GM10266 (cell line): Measurements from ENCODE around the gene OFD1.

Experiments
- DNase-seq: peaks from one replicate; pipeline ENCODE4 v3.0.0; 2012; ENCODE audit errors: extremely low spot score
- TF ChIP-seq, protein P1 (sequence below): IDR thresholded peaks from 2 replicates; pipeline ENCODE4 v1.5.1; 2012; ENCODE audit warnings: mild to moderate bottlenecking, low read depth; ENCODE audit not compliant: control insufficient read depth, insufficient read depth; ENCODE audit errors: missing control alignments

Gene OFD1

DNA sequence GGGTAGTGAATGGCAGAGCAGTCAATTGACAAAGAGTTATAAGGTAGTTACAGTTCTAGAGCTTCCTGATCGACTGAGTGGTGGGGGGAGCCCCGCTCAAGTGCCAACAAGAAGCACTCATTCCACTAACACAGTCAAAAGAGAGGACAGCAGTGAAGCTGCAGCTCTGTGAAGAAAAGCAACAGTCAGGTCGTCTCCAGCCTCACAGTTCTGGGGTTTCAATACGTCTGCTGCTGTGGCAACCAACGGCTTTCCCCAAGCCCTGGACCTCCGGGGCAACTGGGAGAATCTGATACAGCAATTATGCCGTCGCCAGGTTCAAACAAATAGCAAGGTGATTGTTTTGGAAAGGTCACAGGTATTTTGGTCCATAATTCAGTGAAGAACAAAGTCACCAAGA is 51.5 kb downstream of the OFD1 start:
- TF ChIP-seq, protein P1, sequence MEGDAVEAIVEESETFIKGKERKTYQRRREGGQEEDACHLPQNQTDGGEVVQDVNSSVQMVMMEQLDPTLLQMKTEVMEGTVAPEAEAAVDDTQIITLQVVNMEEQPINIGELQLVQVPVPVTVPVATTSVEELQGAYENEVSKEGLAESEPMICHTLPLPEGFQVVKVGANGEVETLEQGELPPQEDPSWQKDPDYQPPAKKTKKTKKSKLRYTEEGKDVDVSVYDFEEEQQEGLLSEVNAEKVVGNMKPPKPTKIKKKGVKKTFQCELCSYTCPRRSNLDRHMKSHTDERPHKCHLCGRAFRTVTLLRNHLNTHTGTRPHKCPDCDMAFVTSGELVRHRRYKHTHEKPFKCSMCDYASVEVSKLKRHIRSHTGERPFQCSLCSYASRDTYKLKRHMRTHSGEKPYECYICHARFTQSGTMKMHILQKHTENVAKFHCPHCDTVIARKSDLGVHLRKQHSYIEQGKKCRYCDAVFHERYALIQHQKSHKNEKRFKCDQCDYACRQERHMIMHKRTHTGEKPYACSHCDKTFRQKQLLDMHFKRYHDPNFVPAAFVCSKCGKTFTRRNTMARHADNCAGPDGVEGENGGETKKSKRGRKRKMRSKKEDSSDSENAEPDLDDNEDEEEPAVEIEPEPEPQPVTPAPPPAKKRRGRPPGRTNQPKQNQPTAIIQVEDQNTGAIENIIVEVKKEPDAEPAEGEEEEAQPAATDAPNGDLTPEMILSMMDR, result no peak
- no peak for DNase-seq

DNA sequence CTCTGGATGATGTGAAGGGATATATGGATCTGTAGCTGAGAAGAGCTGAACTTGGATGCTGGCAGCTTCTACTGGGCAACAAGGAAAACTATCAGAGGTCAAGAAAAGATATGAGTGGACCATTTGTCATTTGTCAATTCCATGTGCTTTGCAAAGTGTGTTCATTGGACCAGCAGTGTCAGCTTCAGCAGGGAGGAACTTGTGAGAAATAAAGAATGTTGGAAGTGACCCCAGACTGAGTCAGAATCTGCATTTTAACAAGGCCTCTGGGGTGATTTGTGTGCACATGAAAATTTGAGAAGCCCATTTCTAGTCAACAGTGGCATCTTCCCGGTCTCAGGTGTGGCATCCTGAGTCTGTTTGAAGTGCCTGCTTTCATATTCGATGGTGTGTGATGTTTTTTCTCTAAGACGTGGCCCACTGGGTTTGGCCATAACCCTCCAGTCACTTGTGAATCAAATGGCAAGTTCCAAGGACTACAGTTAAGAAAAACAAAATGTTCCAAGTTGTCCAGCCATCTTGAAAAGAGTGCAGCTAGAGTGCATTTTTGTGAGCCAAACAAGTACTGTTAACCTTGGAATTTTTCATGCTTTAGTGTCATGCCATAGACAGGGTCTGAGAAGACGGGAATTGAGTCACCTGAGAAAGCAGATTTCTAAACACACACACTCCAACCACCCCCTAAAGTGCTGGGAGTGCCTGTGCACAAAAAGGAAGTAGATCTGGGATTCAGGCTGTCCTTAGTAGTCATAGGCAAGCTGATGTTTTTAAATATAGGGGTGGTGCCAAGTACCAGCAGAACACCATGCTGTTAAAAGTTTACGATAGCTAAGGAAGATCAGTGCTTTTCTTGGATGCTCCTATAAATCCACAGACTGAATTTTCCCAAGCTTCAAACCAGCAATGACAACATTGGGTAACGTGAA is 55.9 kb downstream of the OFD1 start:
- TF ChIP-seq, protein P1, result no peak
- DNase-seq, result no peak

DNA sequence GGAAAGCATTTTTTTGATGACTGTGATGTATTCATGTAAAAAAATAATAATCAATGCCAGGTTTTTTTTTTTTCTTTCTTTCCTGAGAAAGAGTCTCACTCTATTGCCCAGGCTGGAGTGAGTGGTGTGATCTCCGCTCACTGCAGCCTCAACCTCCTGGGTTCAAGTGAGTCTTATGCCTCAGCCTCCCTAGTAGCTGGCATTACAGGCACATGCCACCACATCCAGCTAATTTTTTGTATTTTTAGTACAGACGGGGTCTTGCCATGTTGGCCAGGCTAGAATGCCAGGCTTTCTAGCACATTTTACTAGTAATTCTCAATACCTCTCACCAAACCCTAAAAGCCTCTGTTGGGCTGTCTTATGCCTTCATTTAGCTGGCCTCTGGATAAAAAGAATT is 56.6 kb downstream of the OFD1 start:
- DNase-seq, result no peak
- TF ChIP-seq, protein P1, result no peak

DNA sequence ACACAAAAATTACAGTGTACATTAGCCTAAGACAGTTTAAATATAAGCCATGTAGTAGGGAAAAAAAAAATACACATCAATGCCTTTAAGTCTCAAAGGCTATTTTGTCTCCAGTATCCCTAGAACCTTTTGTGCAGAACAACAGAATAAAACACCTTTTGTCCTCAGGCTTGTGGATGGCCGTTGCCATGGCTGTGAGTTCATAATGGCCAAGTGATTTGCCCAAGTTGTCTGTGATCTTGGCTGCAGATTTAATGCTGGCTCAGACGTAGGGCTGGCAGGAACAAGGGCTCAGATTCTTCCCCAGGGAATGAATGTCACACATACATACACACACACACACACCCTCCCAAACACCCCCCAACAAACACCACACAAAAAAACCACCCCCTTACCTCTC is 57.0 kb downstream of the OFD1 start:
- TF ChIP-seq, protein P1, result no peak
- no peak for DNase-seq

DNA sequence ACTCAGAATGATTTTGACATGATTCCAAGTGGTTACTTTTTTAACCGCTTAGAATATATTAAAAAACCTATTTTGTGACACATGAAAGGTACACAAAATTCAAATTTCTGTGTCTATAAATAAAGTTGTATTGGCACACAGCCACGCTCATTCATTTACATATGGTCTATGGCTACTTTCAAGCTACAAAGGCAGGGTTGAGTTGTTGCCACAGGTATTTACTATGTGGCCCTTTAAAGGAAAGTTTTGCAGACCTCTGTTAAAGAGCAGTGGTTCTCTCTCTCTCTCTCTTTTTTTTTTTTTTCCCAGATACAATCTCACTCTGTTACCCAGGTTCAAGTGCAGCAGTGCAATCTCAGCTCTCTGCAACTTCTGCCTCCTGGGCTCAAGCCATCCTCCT is 59.3 kb downstream of the OFD1 start:
- TF ChIP-seq, protein P1, result no peak
- no peak for DNase-seq

DNA sequence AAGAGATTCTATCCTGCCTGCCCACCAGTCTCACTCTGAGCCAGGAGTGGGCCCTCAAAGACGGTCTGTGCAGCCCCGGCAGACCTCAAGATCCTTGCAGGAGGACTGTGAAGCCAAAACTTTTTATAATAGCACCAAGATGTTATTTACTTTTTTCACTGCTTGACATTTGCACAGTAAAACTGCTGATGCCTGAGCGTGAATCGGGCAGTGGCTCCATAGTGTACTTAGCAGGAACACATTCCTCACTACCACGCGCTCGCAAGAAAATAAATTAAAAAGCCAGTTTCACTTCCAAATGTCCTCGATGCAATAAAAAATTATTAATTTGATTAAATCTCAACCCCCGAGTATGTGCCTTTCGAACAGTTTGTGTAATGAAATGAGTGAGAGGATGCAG is 59.9 kb downstream of the OFD1 start:
- no peak for DNase-seq
- TF ChIP-seq, protein P1, result no peak

DNA sequence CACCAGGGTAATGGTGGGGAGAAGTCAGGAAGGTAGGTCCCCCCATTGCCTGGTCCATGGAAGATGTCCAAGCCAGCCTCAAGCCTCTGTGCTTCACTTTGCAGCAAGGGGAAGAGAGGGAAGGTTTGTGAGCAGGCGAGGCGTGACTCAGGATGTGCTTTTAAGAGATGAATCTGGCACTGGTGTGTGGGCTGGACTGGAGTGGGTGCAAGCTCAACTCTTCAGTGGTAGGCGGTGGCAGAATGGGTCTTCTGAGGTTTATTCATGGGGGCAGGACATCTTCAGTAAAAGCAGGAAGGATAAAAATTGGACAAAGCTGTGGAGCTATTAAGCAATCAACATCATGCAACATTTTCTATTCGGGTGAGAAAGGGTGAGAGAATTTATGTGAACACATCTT is 63.0 kb downstream of the OFD1 start:
- TF ChIP-seq, protein P1, result no peak
- DNase-seq, result no peak
